HG03135 (cell line): ENCODE measurements around the gene PRKACA.

Experiments
- ATAC-seq: cut with Tn5 transposase; IDR thresholded peaks from one replicate; pipeline ENCODE4 v1.9.1; 2021; ENCODE audit warnings: mild to moderate bottlenecking, moderate library complexity; ENCODE audit not compliant: unreplicated experiment

Gene PRKACA

DNA sequence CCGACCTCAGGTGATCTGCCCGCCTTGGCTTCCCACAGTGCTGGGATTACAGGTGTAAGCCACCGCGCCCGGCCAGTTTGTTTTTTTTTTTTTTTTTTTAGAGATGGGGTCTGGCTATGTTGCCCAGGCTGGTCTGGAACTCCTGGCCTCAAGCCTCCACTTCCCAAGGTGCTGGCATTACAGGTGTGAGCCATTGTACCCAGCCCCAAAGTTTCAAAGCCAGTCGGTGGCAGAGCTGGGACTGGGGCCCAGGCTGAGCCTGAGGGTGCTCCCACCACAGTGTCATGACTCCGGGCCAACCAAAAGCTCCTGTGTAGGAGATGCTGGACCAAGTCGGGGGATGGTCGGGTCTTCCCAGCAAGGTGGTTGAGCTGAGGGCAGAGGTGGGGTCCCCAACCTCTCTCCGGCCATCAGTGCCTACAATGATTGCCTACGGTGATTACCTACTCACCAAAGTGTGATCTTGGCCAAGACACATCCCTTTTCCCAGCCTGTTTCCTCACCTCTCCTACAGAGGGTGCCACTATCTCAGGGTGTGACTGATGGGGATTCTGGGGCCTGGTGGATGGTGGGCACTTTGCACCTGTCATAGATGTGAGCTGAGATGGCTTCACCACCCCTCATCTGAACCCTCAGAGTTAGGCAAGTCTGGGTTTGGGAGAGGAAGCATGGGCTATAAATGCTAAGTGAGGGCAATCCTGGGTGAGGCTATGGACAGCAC, 21.1 kb downstream of the PRKACA start:
- no peak for ATAC-seq

DNA sequence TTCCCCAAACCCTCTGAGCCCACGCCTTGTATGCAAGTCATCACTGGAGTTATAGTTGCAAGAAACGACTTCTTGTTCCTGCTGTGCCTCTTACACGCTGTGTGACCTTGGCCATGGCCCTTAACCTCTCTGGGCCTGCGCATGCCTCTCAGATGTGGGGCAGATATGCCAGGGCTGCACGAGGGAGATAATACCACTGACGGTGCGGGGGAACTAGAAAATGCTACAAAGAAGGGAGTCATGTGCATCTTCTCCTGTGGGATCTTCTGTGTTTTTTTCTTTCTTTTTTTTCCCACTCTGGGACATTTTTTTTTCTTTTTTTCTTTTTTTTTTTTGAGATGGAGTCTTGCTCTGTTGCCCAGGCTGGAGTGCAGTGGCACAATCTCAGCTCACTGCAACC, 22.7 kb downstream of the PRKACA start:
- no peak for ATAC-seq

DNA sequence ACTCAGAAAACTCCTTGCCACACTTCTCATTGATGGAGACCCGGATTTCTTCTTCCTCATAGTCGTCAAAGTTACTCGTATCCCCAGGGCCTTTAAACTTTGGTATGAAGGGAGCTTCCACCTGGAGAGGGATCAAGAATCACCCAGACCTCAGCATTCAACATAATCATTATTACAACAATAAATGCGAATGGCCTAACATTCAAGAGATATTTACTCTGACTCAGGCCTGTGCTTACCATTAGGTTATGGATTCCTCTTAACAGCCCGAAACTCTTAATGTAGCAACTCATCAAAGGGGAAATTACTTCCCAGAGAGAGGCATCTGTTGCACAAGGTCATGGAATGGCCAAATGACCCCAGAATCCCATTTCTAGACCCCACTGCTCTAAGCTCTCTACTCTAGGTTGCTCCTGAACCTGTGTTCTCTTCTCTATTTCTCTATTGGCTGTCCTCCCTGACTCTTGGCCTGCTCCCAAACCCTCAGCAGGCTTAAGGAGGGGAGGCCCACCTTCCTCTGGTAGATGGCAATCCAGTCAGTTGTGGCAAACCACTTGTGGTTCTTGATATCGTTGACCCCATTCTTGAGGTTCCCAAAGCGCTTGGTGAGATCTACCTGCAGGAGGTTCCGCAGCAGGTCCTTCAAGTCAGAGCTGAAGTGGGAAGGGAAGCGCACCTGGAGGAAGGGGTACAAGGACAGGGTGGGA, 24.3 kb downstream of the PRKACA start:
- no peak for ATAC-seq

DNA sequence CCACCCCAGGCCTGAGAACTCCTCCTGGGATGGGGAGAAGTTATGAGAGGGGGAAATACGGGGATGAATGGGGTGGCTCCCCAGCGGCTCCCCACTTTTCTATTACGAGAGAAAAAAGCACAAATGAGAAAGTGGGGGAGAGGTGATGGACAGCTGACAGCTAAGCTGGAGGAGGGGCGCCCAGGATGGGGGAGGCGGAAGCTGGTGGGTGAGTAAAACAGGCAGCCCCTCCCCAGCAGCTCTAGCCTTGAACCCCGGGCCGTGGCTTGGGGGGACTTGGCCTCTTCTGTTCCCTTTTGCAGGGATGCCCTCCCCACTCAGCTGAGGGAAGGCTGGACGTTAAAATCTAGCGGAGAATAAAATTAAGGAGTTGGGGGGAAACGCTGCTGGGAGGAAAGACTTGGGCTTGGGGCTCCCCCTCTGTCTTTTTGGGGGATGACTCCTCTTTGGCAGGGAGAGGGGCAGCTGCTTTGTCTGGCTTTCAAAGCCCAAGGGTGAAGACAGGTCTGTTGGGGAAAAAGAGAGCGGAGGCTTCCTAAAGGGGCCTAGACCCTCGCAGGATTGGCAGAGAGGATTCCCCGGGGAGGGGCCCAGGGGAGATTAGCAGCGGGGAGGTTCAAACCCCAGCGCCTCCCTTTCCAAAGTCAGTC, 25.6 kb downstream of the PRKACA start:
- ATAC-seq: peak; percentile 16

DNA sequence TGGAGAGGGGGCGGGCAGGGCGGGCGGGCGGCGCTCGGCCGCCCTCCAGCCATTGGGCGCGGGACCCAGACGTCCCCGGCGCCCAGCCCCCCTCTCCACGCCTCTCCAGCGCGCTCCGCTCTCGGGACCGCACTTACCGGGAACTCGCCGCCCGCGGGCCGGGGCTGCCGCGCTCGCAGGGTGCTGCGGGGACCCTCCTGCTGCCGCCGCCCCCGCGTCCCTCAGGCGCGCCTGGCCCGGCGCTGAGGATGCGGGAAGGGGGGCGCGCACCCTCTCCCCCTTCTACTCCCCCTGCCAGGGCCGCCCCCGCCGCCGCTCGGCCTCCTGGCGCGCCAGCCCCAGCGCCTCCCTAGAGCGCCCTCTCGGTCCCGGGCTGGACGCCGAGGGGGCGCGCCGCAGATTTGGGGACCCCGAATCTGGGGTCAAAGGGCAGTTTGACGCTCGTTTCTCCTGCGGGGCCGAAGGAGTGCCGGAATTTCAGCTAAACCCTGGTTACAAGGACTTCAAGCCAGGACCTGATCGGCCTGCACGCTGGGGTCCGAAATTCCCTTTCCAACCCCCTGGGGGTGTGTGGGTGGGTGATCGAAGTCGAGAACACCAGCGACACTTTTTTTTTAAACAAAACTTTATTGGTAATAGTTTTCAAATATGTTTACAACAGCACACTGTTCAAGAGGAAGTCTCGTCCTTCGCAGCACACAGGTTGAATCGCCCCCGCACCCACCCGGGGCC, 26.3 kb downstream of the PRKACA start:
- peak; percentile 42 for ATAC-seq

DNA sequence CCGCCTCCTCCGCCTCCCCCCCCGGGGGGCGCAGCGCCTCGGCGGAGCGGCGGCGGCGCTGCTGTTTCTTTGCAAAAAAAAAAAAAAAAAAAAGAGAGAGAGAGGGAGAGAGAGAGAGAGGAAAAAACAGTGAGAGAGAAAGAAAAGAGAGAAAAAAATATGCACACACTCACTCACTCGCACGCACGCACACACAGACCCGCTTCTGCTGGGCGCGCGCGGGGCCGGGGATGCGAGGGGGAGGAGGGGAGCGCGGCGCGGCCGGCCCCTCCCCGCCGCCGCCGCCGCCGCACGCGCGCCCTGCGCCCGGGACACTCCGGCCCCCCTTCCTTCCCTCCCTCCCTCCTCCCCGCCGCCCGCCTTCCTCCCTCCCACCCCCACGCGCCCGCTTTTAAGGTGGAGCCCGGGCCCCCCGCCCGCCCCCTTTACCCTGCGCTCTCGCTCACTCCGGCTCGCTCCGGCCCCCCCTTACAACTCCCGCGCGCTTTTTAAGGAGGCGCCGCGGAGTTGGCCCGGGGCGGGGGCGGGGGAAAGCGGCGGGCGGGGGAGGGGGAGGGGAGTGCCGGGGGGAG, 27.0 kb downstream of the PRKACA start, which contains the start of gene SAMD1:
TSS of gene SAMD1 (minus strand) at position 243 of the 572 bp plus-strand sequence.
- peak; percentile 42 for ATAC-seq

DNA sequence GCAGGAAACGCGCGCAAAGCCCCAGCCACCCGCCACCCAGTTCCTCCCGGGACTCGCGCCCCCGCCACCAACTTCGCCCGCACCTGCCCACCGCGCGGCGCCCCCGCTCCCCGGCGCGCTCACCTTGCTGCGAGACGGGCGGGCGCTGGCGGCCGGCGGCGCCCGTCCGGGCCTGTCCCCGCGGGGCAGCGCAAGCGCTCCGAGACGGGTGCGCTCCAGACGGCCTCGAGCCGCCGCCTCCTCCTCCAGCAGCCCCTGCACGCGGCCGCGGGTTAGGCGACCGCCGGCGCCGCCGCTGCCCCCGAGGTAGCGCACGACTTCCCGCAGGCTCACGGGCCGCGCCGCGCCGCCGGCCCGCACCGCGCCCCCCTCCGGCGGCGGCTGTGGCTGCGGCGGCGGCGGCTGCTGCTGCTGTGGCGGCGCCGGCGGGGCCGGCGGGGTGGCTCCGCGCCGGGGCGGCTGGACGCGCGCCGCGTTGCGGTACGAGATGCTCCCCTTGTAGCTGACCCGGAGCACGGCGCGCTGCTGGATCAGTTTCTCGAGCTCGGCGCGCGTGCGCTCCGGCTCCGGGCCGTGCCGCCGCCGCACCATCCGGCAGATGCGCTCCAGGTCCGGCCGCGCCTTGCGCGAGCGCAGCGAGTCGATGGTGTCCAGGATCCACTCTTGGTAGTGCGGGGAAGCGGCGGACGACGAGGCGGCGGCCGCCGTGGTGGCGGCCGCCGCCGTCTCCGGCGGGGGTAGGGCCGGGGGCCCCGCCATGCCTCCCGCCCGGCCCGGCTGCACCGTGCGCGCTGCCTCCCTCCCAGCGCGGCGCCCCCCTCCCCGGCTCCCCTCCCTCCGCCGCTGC, 27.7 kb downstream of the PRKACA start:
- ATAC-seq: no peak

DNA sequence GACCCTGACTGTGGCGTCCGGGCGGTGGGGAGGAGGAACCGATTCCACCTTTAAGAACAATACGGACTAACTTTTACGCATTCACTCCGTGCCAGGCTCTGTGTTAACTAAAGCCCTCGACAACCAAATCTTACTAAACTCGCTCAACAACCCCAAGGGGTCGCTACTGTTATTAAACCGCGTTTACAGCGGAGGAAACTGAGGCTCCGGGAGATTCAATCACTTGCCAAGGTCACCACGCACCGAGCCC, 28.2 kb downstream of the PRKACA start:
- ATAC-seq: no peak

DNA sequence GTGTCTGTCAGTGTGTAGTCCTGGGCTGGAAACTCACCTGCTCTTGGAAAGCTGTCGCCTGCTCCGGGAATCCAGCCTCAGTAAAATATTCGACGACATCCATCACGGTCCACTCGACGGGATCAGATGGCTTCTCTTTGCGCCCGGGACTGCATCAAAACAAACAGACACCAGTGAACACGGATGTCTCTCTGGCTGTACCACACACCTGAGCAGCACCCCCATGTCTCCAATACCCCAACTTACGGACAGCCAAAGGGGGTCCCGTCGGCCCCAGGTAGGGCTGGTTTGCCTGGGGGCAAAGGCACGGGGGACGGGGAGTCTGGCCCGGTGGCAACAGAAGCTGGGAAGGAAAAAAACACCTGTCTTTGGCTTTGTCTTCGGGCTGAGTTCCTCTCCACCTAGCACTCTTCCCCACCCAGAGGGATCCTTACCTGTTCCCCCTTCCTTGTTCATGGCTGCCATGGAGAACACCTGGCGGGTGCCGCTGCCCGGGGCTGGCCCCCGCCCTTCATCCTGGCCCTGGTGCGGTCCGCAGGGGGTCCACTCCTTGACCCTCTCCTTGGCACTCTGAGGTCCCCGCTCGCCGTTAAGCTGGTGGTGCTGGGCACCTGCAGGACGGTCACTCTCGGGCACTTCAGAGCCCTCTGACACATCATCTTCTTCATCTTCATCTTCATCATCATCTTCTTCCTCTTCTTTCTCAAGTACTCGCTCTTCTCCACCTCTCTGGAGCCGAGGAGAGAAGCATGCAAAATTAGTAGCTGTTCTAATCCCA, 28.7 kb downstream of the PRKACA start:
- no peak for ATAC-seq

DNA sequence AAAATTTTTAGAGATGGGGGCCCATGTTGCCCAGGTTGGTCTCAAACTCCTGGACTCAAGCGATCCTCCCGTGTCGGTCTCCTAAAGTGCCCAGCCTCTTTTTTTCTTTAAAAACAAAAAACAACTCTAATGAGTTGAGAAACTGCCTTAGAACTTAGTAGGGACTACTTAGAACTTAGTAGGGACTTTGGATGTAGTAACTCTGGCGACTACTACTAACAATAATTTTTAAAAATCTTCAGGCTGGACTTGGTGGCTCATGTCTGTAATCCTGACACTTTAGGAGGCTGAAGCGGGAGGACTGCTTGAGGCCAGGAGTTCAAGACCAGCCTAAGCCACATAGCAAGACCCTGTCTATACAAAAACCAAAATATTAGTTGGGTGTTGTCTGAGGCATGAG, 31.5 kb downstream of the PRKACA start:
- ATAC-seq: no peak

DNA sequence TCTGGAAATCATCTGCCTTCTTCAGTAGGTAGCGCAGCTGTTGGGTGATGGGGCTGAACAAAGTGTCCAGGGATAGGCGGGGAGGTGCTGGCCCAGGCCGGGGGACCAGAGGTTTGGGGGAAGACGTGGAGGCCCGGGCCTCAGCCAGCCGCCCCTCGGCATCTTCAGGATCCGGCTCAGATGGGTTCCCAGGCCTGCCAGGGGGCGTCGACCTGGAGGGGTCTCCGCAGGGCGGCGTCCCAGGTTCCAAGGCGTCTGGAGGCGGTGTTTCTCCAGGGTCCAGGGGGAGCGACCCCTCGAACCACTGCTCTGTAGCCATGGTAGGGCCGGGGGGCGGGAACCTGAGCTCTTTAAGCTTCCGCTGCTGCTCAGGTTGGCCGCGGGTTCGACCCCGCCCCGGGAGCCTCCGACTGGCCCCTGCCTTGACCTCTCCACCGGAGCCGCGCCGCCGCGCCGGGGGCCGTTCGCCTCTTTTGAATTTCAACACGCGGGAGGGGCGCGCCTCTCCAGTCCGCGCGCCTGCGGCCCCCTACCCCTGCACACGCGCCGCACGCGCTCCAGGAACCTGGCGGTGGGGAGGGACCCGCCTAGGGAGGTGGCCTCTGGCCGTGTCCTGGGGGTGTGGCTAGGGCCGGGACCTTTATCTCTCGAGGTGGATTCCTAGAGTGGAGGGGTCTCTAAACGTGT, 32.1 kb downstream of the PRKACA start, which contains the start of gene C19orf67:
TSS of gene C19orf67 (minus strand) at position 475 of the 687 bp plus-strand sequence. CDS start at position 319, 156 bp downstream.
- no peak for ATAC-seq

DNA sequence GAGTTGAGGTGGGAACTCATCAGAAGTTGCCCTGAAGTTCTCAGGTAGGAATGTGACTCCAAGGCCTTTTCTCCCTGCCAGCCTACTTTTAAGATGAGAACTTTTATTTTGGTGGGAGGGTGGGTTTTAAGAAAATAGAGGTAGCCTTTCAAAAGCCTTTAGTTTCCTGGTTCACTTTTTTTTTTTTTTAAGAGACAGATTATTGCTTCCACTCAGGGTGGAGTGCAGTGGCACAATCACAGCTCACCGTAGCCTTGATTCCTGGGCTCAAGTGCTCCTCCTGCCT, 34.9 kb downstream of the PRKACA start:
- no peak for ATAC-seq

DNA sequence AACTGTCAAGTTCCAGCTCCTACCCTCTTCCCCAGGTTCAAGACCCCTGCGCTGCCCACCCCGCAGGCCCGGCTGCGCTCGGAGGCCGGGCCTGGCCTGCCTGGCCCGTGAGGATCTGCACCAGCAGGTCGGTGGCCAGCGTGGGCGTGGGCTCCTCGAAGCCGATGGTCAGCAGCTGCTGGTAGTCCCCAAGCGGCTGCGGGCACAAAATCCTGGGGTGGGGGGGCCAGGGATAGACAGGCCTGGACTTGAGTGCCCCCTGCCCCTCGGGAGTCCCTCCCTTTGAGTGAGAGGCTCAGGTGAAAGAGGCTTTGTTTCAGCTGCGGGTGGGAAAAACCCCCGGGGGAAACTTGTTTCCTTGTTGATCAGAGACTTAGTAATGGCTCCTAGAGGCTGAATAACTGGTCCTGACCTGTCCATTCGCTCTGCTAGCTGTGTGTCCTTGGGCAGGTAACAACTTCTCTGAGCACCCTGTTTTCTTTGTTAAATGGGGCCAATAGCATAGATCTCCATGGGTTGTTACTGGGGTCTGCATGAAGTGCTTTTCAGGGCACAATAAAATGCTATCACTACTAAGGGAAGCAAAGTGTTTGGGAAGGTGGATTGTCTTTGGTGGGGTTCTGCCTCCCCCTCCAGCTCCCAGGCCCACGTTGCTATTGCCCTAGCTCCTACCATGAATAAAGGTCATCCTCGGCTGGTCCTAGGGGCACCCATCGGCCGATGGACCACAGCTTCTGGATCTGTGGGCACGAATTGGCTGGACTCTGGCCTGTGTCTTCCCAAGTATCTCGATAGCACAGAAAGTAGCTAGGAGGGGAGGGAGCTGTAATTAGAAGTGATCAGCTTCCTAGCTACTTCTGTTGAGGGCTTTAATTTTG, 35.5 kb downstream of the PRKACA start:
- peak; percentile 10 for ATAC-seq

DNA sequence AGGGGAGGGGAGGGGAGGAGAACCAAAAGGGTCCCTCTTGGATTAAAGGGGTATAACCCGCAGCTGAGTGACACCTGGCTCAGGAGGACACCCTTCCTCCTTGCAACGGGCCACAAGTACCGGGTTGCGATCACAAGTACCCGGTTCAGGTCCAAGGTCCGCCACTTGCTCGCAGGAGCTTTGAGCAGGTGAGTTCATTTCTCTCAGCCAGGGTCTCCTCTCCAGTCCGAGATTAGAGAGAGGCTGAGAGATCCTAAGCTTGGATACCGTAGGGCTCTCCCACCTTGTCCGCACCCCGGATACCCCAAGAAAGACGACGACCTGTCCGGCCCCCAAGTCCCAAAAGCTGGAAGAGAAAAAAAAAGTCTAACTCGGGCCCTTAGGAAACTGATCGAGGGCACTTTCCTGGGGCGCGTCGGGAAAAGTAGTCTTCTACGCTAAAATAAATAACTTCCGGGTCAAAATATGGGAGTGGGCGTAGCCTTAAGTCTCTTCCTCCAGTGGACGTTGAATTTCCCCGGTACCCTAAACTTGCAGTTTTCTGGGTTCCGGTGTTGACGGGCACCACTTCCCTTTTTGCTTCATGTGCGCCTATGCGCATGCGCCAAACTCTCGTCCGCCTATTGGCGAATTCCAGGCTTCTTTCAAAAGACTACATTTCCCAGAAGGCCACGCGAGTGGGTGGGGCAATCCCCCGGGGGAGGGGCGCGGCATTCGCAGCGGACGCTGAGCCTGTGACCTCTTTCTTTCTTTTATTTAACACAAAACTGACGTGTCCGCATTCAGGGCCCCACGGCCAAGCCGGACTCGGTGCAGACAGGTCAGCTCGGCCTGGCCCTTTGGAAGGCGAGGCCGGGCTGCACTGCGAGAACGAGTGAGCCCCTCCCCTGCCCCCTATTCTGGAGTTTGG, 36.4 kb downstream of the PRKACA start:
- peak; percentile 79 for ATAC-seq

DNA sequence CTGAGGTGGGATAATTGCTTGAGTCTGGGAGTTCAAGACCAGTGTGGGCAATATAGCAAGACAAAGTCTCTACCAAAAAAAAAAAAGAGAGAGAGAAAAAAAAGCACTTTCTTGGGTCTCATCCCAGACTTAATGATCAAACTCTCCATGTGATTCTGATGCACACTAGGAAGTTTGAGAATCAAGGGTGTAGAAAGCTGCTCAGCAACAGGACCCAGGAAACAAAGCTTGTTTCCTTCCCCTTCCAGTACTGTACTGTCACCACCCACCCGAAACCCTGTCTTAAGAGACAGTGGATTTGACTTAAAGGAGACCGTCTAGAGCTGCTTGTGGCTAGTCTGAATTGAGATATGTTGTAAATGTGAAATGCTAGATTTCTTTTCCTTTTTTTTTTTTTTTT, 39.2 kb downstream of the PRKACA start:
- ATAC-seq: no peak

DNA sequence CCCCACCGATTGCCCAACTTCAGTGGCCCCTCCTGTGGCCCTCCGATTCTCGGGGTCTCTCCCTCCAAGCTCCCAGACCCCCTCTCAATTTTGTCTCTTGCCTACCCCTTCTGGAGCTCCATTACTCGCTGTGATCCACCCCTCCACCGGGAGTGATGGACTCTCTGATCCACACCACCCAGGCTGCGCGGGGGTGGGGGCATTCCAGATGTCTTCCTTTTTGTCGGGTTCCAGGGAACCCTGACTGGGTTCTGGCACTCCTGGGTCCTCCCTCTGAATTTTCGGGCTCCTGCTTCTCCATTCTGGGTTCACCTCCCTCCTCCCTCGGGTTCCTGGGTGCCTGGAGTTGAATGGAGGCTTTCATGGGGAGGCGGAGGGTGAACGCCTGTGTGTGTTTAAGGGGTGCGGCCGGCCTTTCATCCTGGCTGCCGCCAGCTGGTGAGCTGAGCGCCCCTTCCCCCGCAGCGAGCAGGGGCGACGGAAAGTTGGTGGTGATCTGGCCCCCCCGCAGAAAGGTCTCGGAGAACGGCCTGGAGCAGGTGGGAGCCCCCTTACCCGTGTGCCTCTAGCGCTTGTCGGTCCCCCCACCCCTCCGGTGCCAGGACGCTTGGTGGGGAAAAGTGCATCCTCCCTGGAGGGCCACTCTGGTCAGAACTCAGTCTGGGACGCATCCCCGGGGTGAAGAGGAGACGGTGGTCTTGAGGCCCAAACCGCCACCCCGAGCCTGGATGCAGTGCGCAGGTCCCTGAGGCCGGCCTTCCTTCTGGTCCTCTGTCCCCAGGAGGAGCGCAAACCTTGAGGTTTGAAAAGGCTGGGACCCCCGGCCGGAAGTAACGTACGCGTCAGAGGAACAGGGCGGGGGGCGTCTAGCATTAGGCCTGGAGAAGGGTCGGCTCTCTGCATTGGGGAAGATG, 43.4 kb downstream of the PRKACA start:
- no peak for ATAC-seq
